Upper lobe of left lung (tissue), 6 donors: ENCODE measurements around the gene ABCG2. TPM values are rescaled to one million over a fixed set of nuclear protein-coding genes. Genes with fewer than 3 reads are reported as not detected.

Experiments used
- ATAC-seq, 2 donors: fragments of 200-7000 bp; cut with Tn5 transposase; one replicate each; pipeline ENCODE4 v1.9.1; 2022; ENCODE audit warnings: mild to moderate bottlenecking in 2 of 2, moderate library complexity in 2 of 2; ENCODE audit not compliant: low FRiP score in 2 of 2
- DNase-seq, 2 donors: peaks; one replicate each; pipeline ENCODE4 v3.0.0-alpha.2; 2019 to 2020
- H3K27ac ChIP-seq, 4 donors: fragments of 200-600 bp; sonication (generic); one replicate each; pipeline ENCODE4 v1.5.1; 2016 to 2019
- H3K27me3 ChIP-seq, 4 donors: fragments of 200-600 bp; sonication (generic); one replicate each; pipeline ENCODE4 v1.5.1; 2017 to 2019
- H3K36me3 ChIP-seq, 4 donors: fragments of 200-600 bp; sonication (generic); one replicate each; pipeline ENCODE4 v1.5.1; 2016 to 2019
- H3K4me1 ChIP-seq, 4 donors: fragments of 200-600 bp; sonication (generic); one replicate each; pipeline ENCODE4 v1.5.1; 2018 to 2019
- H3K4me3 ChIP-seq, 4 donors: fragments of 200-600 bp; sonication (generic); one replicate each; pipeline ENCODE4 v1.5.1; 2017 to 2019; ENCODE audit warnings: mild to moderate bottlenecking in 2 of 4, moderate library complexity in 1 of 4
- H3K9me3 ChIP-seq, 4 donors: fragments of 200-600 bp; sonication (generic); one replicate each; pipeline ENCODE4 v1.5.1; 2018 to 2019
- EP300 ChIP-seq, 4 donors: sonication (generic); formaldehyde crosslinking; IDR thresholded peaks; one replicate each; pipeline ENCODE4 v1.5.1; 2017; ENCODE audit warnings: antibody characterized with exemption in 4 of 4, control low read depth in 2 of 4
- POLR2A ChIP-seq, 4 donors: fragments of 450-650 bp; IDR thresholded peaks; one replicate each; pipeline ENCODE4 v1.5.1; 2016 to 2017; ENCODE audit warnings: antibody characterized with exemption in 4 of 4, mild to moderate bottlenecking in 2 of 4
- POLR2AphosphoS5 ChIP-seq, 2 donors: sonication (generic); formaldehyde crosslinking; IDR thresholded peaks; one replicate each; pipeline ENCODE4 v1.5.1; 2017; ENCODE audit warnings: antibody characterized with exemption in 2 of 2
- WGBS, 2 donors: methylation state at CpG; one replicate each; pipeline ENCODE4 v1.1.5; 2017 to 2018; 5-methylcytosine and 5-hydroxymethylcytosine counted together
- total RNA-seq, 6 donors: library from RNA; depleted of rRNA in 4 of 6; stranded (reverse); fragments of >200 nt in 4 of 6; gene quantifications; one replicate each; pipeline versions ENCODE4 v1.1.0 to v1.2.1, GENCODE V29; 2016 to 2021
- TF ChIP-seq, protein P1 (sequence below), 6 experiments: fragments of 450-650 bp in 4 of 6; fragments of 200-600 bp in 2 of 6; sonication (generic) in 2 of 6; IDR thresholded peaks; one replicate each; pipeline ENCODE4 v1.5.1; 2016 to 2019; ENCODE audit warnings: antibody characterized with exemption in 6 of 6
- donor health status: DM: no; HTN: no; CAD: no; lungs with moderate emphysema.
- donor health status: DM: no; HTN: yes; CAD: no; lungs with severe emphysema.

Gene ABCG2
- total RNA-seq, 6 donors from 2014 or later = 3.8 to 11.7 (median 5.3) TPM; not detected in 1

DNA sequence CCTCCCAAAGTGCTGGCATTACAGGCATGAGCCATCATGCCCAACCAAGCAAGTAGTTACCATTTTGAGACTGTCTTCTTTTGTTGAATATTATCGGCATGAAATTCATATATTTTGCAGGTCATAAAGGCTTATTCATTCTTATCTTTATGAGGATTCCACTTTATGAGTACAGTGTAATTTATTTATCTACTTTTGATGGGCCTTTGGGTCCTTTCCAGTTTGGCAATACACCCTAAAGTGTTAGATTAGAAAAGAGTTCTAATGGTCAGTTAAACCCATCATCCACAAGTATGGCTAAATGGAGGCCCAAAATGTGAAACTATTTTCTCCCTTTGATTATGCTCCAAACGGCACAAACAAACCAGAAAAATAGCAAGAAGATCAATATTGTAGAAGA is 10.9 kb upstream of the ABCG2 start:
- no peaks in the 10 kb centered on the region for H3K27me3 ChIP-seq
- TF ChIP-seq, protein P1, sequence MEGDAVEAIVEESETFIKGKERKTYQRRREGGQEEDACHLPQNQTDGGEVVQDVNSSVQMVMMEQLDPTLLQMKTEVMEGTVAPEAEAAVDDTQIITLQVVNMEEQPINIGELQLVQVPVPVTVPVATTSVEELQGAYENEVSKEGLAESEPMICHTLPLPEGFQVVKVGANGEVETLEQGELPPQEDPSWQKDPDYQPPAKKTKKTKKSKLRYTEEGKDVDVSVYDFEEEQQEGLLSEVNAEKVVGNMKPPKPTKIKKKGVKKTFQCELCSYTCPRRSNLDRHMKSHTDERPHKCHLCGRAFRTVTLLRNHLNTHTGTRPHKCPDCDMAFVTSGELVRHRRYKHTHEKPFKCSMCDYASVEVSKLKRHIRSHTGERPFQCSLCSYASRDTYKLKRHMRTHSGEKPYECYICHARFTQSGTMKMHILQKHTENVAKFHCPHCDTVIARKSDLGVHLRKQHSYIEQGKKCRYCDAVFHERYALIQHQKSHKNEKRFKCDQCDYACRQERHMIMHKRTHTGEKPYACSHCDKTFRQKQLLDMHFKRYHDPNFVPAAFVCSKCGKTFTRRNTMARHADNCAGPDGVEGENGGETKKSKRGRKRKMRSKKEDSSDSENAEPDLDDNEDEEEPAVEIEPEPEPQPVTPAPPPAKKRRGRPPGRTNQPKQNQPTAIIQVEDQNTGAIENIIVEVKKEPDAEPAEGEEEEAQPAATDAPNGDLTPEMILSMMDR (IDR thresholded peaks at IDR 0.05) = no peak
- TF ChIP-seq EP300 (IDR thresholded peaks at IDR 0.05) = no peak
- TF ChIP-seq POLR2A (IDR thresholded peaks at IDR 0.05) = no peak
- no peak for TF ChIP-seq POLR2AphosphoS5 (IDR thresholded peaks at IDR 0.05)
- no peak for DNase-seq
- H3K36me3 ChIP-seq = no peaks in the 10 kb centered on the region
- WGBS, 2 donors = 92 to 93% methylated on average over 2 of the region's 2 CpGs
- no peak overlapping the region for H3K27ac ChIP-seq
- ATAC-seq = no peak
- H3K4me3 ChIP-seq = no peak overlapping the region
- no peaks in the 10 kb centered on the region for H3K9me3 ChIP-seq
- no peaks in the 10 kb centered on the region for H3K4me1 ChIP-seq

GRCh38 chr4:88166608-88167007 is 8.2 kb upstream of the ABCG2 start:
- H3K9me3 ChIP-seq = no peaks in the 10 kb centered on the region
- 87 to 91% methylated on average over 3 of the region's 3 CpGs for WGBS, 2 donors

GRCh38 chr4:88163336-88163735 is 4.9 kb upstream of the ABCG2 start:
- TF ChIP-seq, protein P1 (IDR thresholded peaks at IDR 0.05) = no peak
- no peak for TF ChIP-seq POLR2AphosphoS5 (IDR thresholded peaks at IDR 0.05)
- no peak for TF ChIP-seq POLR2A (IDR thresholded peaks at IDR 0.05)
- no peak for TF ChIP-seq EP300 (IDR thresholded peaks at IDR 0.05)

More at GRCh38 chr4:88166608-88167007, 8.2 kb upstream of the ABCG2 start:
- no peaks in the 10 kb centered on the region for H3K36me3 ChIP-seq
- H3K4me3 ChIP-seq = no peak overlapping the region
- H3K27me3 ChIP-seq = no peaks in the 10 kb centered on the region
- H3K4me1 ChIP-seq = no peaks in the 10 kb centered on the region
- ATAC-seq (no peak), DNase-seq (no peak)
- TF ChIP-seq EP300 (IDR thresholded peaks at IDR 0.05) (peak in 1 of 4 donors; percentile 55), POLR2A (IDR thresholded peaks at IDR 0.05) (no peak), POLR2AphosphoS5 (IDR thresholded peaks at IDR 0.05) (no peak)
- TF ChIP-seq, protein P1 (IDR thresholded peaks at IDR 0.05) = no peak
- no peak overlapping the region for H3K27ac ChIP-seq

DNA sequence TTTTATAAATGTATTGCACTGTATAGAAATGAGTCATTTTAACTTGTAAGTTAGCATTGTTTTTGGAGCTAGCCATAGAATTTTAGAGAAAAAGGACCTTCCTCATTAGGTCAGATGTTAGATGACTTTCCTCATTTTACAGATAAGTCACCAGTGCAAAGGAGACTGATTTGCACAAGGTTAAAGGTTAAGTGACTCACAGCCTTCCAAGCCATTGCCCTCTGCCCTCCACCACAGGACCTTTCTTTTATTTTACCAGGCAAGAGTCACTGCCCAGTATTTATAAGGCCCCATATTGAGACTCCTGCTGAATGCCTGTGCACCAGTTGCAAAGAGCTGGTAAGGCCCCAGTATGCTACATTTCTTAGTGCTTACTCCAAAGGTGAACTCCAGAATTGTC is 4.2 kb upstream of the ABCG2 start:
- no peak for TF ChIP-seq POLR2AphosphoS5 (IDR thresholded peaks at IDR 0.05)
- no peak overlapping the region for H3K27ac ChIP-seq
- no peaks in the 10 kb centered on the region for H3K27me3 ChIP-seq
- DNase-seq = no peak
- no peaks in the 10 kb centered on the region for H3K36me3 ChIP-seq
- H3K4me1 ChIP-seq = peaks cover 0 to 13% (median 9%) of the 10 kb centered on the region in 4 donors
- no peaks in the 10 kb centered on the region for H3K9me3 ChIP-seq
- H3K4me3 ChIP-seq = no peak overlapping the region
- peak in 1 of 2 donors; percentile 7 for ATAC-seq

More at GRCh38 chr4:88163336-88163735, 4.9 kb upstream of the ABCG2 start:
- Histone ChIP-seq H3K4me1 (peaks cover 0 to 11% (median 8%) of the 10 kb centered on the region in 4 donors), H3K27me3 (no peaks in the 10 kb centered on the region), H3K27ac (no peak overlapping the region), H3K4me3 (no peak overlapping the region), H3K36me3 (no peaks in the 10 kb centered on the region), H3K9me3 (no peaks in the 10 kb centered on the region)
- no peak for ATAC-seq
- DNase-seq = no peak
- 90 to 95% methylated on average over 6 of the region's 6 CpGs for WGBS, 2 donors

GRCh38 chr4:88159229-88159725 is 838 bp upstream of the ABCG2 start:
- Histone ChIP-seq H3K4me1 (peaks cover 0 to 13% (median 9%) of the 10 kb centered on the region in 4 donors), H3K27ac (peak overlapping the region in 3 of 4 donors; percentile 28 to 44 (median 40)), H3K4me3 (peak overlapping the region; percentile 1 to 80 (median 52)), H3K27me3 (no peaks in the 10 kb centered on the region), H3K9me3 (no peaks in the 10 kb centered on the region), H3K36me3 (no peaks in the 10 kb centered on the region)
- 15 to 28% methylated on average over 9 to 14 of the region's 14 CpGs for WGBS, 2 donors
- DNase-seq (peak in 1 of 2 donors; percentile 85), ATAC-seq (peak in 1 of 2 donors; percentile 66)
- TF ChIP-seq, protein P1 (IDR thresholded peaks at IDR 0.05) = no peak
- no peak for TF ChIP-seq EP300 (IDR thresholded peaks at IDR 0.05)
- no peak for TF ChIP-seq POLR2A (IDR thresholded peaks at IDR 0.05)
- TF ChIP-seq POLR2AphosphoS5 (IDR thresholded peaks at IDR 0.05) = no peak
